ENCODE results near the gene FAM135A.

DNA sequence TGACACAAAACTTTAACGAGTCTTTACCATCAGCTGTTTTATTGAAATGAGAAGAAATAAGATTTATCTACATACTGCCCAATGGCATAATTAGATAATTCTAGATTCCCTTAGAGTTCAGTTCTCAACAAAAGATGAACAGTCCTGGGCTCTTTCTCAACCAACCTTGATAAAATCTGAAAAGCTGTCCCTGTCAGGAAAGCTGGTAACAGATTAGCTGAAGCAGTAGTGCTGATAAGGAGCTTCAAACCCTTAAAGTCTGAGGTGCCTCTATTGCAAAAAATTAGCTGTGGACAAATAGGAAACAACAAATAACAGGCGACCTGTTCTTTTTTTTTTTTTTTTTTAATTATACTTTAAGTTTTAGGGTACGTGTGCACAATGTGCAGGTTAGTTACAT is 35.9 kb upstream of the FAM135A start:
- TF ChIP-seq ZNF768 (tag by site-specific recombination; IDR thresholded peaks at IDR 0.05) = no peak
- TF ChIP-seq FEZF1 (tag by site-specific recombination; IDR thresholded peaks at IDR 0.05) = no peak
- no peak for TF ChIP-seq ZNF76 (tag by site-specific recombination; IDR thresholded peaks at IDR 0.05; ENCODE audit: borderline replicate concordance, low read depth)
- TF ChIP-seq ZNF248 (tag by site-specific recombination; IDR thresholded peaks at IDR 0.05) = no peak
- TF ChIP-seq GLI2 (tag by site-specific recombination; IDR thresholded peaks at IDR 0.05; ENCODE audit: borderline replicate concordance, low read depth) = no peak
- TF ChIP-seq PRDM1 (tag by site-specific recombination; IDR thresholded peaks at IDR 0.05) = no peak
- TF ChIP-seq, protein P1, sequence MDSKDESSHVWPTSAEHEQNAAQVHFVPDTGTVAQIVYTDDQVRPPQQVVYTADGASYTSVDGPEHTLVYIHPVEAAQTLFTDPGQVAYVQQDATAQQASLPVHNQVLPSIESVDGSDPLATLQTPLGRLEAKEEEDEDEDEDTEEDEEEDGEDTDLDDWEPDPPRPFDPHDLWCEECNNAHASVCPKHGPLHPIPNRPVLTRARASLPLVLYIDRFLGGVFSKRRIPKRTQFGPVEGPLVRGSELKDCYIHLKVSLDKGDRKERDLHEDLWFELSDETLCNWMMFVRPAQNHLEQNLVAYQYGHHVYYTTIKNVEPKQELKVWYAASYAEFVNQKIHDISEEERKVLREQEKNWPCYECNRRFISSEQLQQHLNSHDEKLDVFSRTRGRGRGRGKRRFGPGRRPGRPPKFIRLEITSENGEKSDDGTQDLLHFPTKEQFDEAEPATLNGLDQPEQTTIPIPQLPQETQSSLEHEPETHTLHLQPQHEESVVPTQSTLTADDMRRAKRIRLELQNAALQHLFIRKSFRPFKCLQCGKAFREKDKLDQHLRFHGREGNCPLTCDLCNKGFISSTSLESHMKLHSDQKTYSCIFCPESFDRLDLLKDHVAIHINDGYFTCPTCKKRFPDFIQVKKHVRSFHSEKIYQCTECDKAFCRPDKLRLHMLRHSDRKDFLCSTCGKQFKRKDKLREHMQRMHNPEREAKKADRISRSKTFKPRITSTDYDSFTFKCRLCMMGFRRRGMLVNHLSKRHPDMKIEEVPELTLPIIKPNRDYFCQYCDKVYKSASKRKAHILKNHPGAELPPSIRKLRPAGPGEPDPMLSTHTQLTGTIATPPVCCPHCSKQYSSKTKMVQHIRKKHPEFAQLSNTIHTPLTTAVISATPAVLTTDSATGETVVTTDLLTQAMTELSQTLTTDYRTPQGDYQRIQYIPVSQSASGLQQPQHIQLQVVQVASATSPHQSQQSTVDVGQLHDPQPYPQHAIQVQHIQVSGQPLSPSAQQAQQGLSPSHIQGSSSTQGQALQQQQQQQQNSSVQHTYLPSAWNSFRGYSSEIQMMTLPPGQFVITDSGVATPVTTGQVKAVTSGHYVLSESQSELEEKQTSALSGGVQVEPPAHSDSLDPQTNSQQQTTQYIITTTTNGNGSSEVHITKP (tag by site-specific recombination; IDR thresholded peaks at IDR 0.05) = no peak

All from HEK293 (cell line).